ENCODE measurements around the gene RNU6-7. TPM values are rescaled to one million over a fixed set of nuclear protein-coding genes. Genes with fewer than 3 reads are reported as not detected.

RNU6-7 gene
- total and polyA plus RNA-seq, 11 donors = not detected

- intact Hi-C loops (cut with DNase I) = loop anchor here in 5 of 10 donors (2.0 to 5.0 kb wide), 4 partner anchors 52 to 273 kb away; partner anchors contain the start of gene ARHGAP5 (in 3 of the 5)
- H3K9me3 ChIP-seq = no peaks in the 10 kb centered on the region
- peaks cover 0 to 39% (median 7%) of the 10 kb centered on the region in 12 donors for H3K4me1 ChIP-seq
- H3K27me3 ChIP-seq = peaks cover 0 to 11% (median 0%) of the 10 kb centered on the region in 9 donors
- H3K36me3 ChIP-seq = no peaks in the 10 kb centered on the region
- WGBS, 4 donors = 13 to 18% (median 15%) methylated on average over 14 of the region's 14 CpGs
- no peak for ATAC-seq
- peak overlapping the region; percentile 37 to 81 (median 71) for H3K4me3 ChIP-seq
- no peak for TF ChIP-seq POLR2A (IDR thresholded peaks at IDR 0.05)
- TF ChIP-seq CTCF (IDR thresholded peaks at IDR 0.05) = no peak
- H3K27ac ChIP-seq = peak overlapping the region in 11 of 12 donors; percentile 86 to 95 (median 91)
- no peak for DNase-seq
Measured at GRCh38 chr14:32200368-32201192, 1.3 kb upstream of the RNU6-7 start.

- Histone ChIP-seq H3K27me3 (peaks cover 0 to 11% (median 0%) of the 10 kb centered on the region in 9 donors), H3K4me3 (peak overlapping the region; percentile 37 to 81 (median 71)), H3K9me3 (no peaks in the 10 kb centered on the region), H3K36me3 (no peaks in the 10 kb centered on the region), H3K27ac (peak overlapping the region; percentile 75 to 95 (median 90)), H3K4me1 (peaks cover 0 to 39% (median 7%) of the 10 kb centered on the region in 12 donors)
- DNase-seq (peak; percentile 84 to 92 (median 90)), ATAC-seq (peak; percentile 82 to 89 (median 86))
- intact Hi-C loops (cut with DNase I) = loop anchor here in 5 of 10 donors (2.0 to 5.0 kb wide), 4 partner anchors 51 to 274 kb away; partner anchors contain the start of gene ARHGAP5 (in 3 of the 5)
- TF ChIP-seq CTCF (IDR thresholded peaks at IDR 0.05) (no peak), POLR2A (IDR thresholded peaks at IDR 0.05) (peak in 1 of 2 donors; percentile 46)
- WGBS, 4 donors = 0% methylated on average over 24 to 46 of the region's 46 CpGs
Measured at GRCh38 chr14:32201193-32201815, 541 bp upstream of the RNU6-7 start.

GRCh38 chr14:32202491-32202997 is 699 bp downstream of the RNU6-7 start:
- 2 to 5% (median 3%) methylated on average over 8 of the region's 8 CpGs for WGBS, 4 donors
- no peak for DNase-seq
- intact Hi-C loops (cut with DNase I) = loop anchor here in 9 of 10 donors (2.0 to 5.0 kb wide), 4 partner anchors 50 to 275 kb away; partner anchors contain the start of gene ARHGAP5 (in 8 of the 9)
- H3K36me3 ChIP-seq = no peaks in the 10 kb centered on the region
- H3K27me3 ChIP-seq = peaks cover 0 to 11% (median 0%) of the 10 kb centered on the region in 9 donors
- peaks cover 0 to 39% (median 7%) of the 10 kb centered on the region in 12 donors for H3K4me1 ChIP-seq
- peak overlapping the region; percentile 37 to 81 (median 71) for H3K4me3 ChIP-seq
- no peak for TF ChIP-seq CTCF (IDR thresholded peaks at IDR 0.05)
- no peak for TF ChIP-seq POLR2A (IDR thresholded peaks at IDR 0.05)
- no peak for ATAC-seq
- no peaks in the 10 kb centered on the region for H3K9me3 ChIP-seq
- peak overlapping the region; percentile 75 to 95 (median 90) for H3K27ac ChIP-seq

Data from heart left ventricle (tissue), 16 donors.